BE2C (cell line): ENCODE measurements around the gene TSPAN31.

Experiments
- DNase-seq: peaks from one replicate; pipeline ENCODE4 v3.0.0-alpha.2; 2020
- H3K27me3 ChIP-seq: fragments of 250-450 bp; sonication (Bioruptor Pico); 2 replicates; pipeline ENCODE4 v1.5.1; 2020; ENCODE audit warnings: mild to moderate bottlenecking
- H3K36me3 ChIP-seq: fragments of 250-450 bp; sonication (Bioruptor Pico); 2 replicates; pipeline ENCODE4 v1.5.1; 2020; ENCODE audit warnings: mild to moderate bottlenecking
- H3K4me1 ChIP-seq: fragments of 250-450 bp; sonication (Bioruptor Pico); 2 replicates; pipeline ENCODE4 v1.5.1; 2020
- H3K4me3 ChIP-seq: 2 replicates; pipeline ENCODE4 v1.5.1; 2011; ENCODE audit warnings: low read depth, low read length
- H3K9me3 ChIP-seq: fragments of 250-450 bp; sonication (Bioruptor Pico); 2 replicates; pipeline ENCODE4 v1.5.1; 2020
- CTCF ChIP-seq: IDR thresholded peaks from 2 replicates; pipeline ENCODE4 v1.5.1; 2012; ENCODE audit warnings: mild to moderate bottlenecking, low read depth, low read length

TSPAN31 gene

GRCh38 chr12:57777911-57778310 lies 33.1 kb downstream of the TSPAN31 start:
- H3K4me1 ChIP-seq, result no peaks in the 10 kb centered on the region
- no peak overlapping the region for H3K4me3 ChIP-seq
- no peaks in the 10 kb centered on the region for H3K36me3 ChIP-seq
- H3K9me3 ChIP-seq, result no peaks in the 10 kb centered on the region
- DNase-seq, result no peak
- no peak for TF ChIP-seq CTCF
- no peaks in the 10 kb centered on the region for H3K27me3 ChIP-seq

- no peak for TF ChIP-seq CTCF
- Histone ChIP-seq H3K4me3 (no peak overlapping the region), H3K9me3 (no peaks in the 10 kb centered on the region), H3K4me1 (no peaks in the 10 kb centered on the region), H3K36me3 (peaks cover 5% of the 10 kb centered on the region; the same call in 1 of the 2 replicates), H3K27me3 (no peaks in the 10 kb centered on the region)
- DNase-seq, result no peak
Observed at GRCh38 chr12:57779736-57780135, 34.9 kb downstream of the TSPAN31 start.

GRCh38 chr12:57780284-57780897 lies 35.6 kb downstream of the TSPAN31 start:
- Histone ChIP-seq H3K4me3 (no peak overlapping the region), H3K9me3 (no peaks in the 10 kb centered on the region), H3K36me3 (peaks cover 5% of the 10 kb centered on the region), H3K4me1 (no peaks in the 10 kb centered on the region), H3K27me3 (no peaks in the 10 kb centered on the region)
- TF ChIP-seq CTCF, result no peak
- no peak for DNase-seq

- no peaks in the 10 kb centered on the region for H3K9me3 ChIP-seq
- no peak for TF ChIP-seq CTCF
- no peaks in the 10 kb centered on the region for H3K4me1 ChIP-seq
- H3K27me3 ChIP-seq, result no peaks in the 10 kb centered on the region
- no peak for DNase-seq
- no peak overlapping the region for H3K4me3 ChIP-seq
- peaks cover 12% of the 10 kb centered on the region for H3K36me3 ChIP-seq
Observed at GRCh38 chr12:57781244-57781643, 36.4 kb downstream of the TSPAN31 start.

DNA sequence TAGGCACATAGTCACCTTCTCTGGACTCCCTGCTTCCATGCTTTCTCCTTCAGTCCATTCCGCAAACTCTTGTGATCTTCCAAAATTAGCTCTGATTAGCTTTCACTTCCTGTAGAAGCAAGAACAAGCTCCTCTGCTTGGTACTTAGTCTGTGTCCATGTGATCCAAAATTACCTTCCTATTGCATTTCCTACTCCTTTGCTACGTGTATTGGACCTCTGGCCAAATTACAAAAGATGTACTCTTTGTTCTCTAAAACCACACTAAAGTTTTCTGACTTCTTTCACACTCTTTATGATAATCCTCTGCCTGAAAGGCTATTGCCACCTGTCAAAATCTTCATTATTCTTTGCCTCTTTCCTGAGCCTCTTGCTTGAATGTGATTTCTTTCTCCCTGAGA lies 37.0 kb downstream of the TSPAN31 start:
- DNase-seq, result no peak
- Histone ChIP-seq H3K9me3 (no peaks in the 10 kb centered on the region), H3K4me1 (no peaks in the 10 kb centered on the region), H3K36me3 (peaks cover 18% of the 10 kb centered on the region), H3K27me3 (no peaks in the 10 kb centered on the region), H3K4me3 (no peak overlapping the region)
- no peak for TF ChIP-seq CTCF

GRCh38 chr12:57782243-57782607 lies 37.4 kb downstream of the TSPAN31 start:
- TF ChIP-seq CTCF, result no peak
- H3K4me1 ChIP-seq, result no peaks in the 10 kb centered on the region
- no peaks in the 10 kb centered on the region for H3K9me3 ChIP-seq
- H3K36me3 ChIP-seq, result peaks cover 22% of the 10 kb centered on the region
- peak overlapping the region; percentile 100 for H3K4me3 ChIP-seq
- H3K27me3 ChIP-seq, result no peaks in the 10 kb centered on the region
- no peak for DNase-seq
